NCI-H446 (cell line): Measurements from ENCODE around the gene ZNF214.
"Not testable (repeated sequence)": the region's sequence is repeated elsewhere in the genome, so short reads cannot be mapped to it uniquely, and the experiment has no call there.

Source experiments
- DNase-seq, 2 experiments: peaks; one replicate each; lab custom pipeline; 2025; lab: John Stamatoyannopoulos, UW

The ZNF214 gene

GRCh38 chr11:6988506-6988905 is 31.6 kb downstream of the ZNF214 start:
- no peak for DNase-seq

DNA sequence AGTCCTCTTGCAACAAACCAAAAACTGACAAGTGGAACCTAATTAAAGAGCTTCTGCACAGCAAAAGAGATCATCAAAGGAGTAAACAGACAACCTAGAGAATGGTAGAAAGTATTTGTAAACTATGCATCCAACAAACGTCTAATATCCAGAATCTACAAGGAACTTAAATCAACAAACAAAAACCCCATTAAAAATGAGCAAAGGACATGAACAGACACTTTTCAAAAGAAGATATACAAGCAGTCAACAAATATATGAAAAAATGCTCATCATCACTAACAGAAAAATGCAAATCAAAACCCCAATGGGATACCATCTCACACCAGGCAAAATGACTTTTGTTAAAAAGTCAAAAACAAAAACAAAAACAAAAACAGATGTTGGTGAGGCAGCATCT is 33.7 kb downstream of the ZNF214 start:
- DNase-seq = no peak

DNA sequence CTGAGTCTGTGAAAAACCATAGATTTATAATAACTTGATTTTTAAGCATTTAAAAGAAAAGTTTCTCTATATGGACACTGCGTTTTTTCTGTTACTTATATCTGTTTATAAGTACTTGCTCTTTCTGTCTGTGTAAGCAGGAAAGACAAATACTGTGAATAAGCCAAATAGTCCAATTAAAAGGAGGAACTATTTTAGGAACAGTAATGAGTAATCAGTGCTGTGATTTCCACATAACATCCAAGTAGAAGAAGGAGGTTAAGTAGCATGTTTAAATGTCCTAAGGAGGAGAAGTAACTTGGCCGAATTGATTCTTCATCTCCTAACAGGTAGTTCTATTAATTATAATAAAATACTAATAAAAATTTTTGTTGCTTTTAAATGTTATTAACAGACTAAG is 40.8 kb downstream of the ZNF214 start:
- no peak for DNase-seq

GRCh38 chr11:6969854-6970253 is 50.3 kb downstream of the ZNF214 start:
- DNase-seq = not testable (repeated sequence)

DNA sequence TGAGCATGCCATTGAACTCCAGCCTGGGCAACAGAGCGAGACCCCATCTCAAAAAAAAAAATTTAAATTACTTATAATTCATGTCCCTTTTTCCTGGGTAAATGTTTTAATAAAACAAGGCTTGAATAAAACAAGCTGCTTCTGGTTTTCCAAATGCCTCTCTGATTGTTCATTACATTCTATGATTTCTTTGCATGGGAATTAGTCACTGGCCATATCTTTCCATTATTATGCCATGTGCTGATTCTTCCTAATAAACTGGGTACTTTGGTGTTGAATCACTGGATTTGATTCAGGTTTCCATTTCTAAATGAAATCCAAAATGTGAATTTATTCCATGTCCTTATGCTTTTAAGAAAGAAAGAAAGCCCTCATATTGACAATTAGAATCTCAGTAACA is 51.3 kb downstream of the ZNF214 start:
- DNase-seq = no peak

DNA sequence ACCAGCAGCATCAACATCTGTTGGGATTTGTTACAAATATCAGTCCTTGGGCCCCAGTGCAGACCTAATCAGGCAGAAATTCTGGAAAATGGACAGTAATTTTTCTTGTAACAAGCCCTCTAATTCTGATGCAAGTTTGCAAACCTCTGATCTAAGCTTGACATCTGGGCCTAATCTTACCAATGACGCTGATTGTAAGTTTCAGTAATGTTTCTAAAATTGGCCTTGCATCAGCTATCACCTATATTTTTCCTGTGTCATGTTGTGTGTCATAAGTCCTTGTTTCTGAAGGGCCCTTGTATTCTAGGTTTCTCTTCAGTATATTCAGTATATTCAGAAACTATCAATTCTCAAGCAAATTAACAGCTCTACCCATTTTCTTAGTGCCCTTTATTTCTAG is 57.5 kb downstream of the ZNF214 start:
- no peak for DNase-seq

GRCh38 chr11:6962141-6962540 is 58.0 kb downstream of the ZNF214 start:
- DNase-seq = no peak

DNA sequence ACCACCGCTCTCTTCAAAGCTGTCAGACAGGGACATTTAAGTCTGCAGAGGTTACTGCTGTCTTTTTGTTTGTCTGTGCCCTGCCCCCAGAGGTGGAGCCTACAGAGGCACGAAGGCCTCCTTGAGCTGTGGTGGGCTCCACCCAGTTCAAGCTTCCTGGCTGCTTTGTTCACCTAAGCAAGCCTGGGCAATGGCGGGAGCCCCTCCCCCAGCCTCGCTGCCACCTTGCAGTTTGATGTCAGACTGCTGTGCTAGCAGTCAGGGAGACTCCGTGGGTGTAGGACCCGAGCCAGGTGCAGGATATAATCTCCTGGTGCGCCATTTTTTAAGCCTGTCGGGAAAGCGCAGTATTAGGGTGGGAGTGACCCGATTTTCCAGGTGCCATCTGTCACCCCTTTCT is 65.9 kb downstream of the ZNF214 start:
- DNase-seq = not testable (repeated sequence)
